Epithelial cell of proximal tubule (primary cell): ENCODE data around the gene GYG2. TPM values are rescaled to one million over a fixed set of nuclear protein-coding genes. Genes with fewer than 3 reads are reported as not detected.
"Not testable (repeated sequence)": the region's sequence is repeated elsewhere in the genome, so short reads cannot be mapped to it uniquely, and the experiment has no call there.

Experiments used
- DNase-seq: peaks from one replicate; pipeline ENCODE4 v3.0.0-alpha.2; 2011; ENCODE audit warnings: low read depth
- H3K4me3 ChIP-seq: 2 replicates; pipeline ENCODE4 v1.5.1; 2011; ENCODE audit warnings: low read depth, mild to moderate bottlenecking, low read length
- CTCF ChIP-seq: conservative IDR thresholded peaks from 2 replicates; pipeline ENCODE4 v1.5.1; 2012; ENCODE audit warnings: low read depth, mild to moderate bottlenecking, low read length
- total RNA-seq: library from RNA; depleted of rRNA; stranded (reverse); fragments of >200 nt; gene quantifications from 2 replicates; pipeline ENCODE4 v1.2.3, GENCODE V29; 2015

Gene GYG2
- total RNA-seq, 1 donor from 2014 or later = 0.75 TPM

GRCh38 chrX:2879670-2880069, 50.9 kb downstream of the GYG2 start:
- no peak for DNase-seq
- no peak overlapping the region for H3K4me3 ChIP-seq
- TF ChIP-seq CTCF = no peak

- no peak for TF ChIP-seq CTCF
- no peak overlapping the region for H3K4me3 ChIP-seq
- no peak for DNase-seq
Measured at GRCh38 chrX:2883770-2884169, 55.0 kb downstream of the GYG2 start.

- TF ChIP-seq CTCF = no peak
Measured at GRCh38 chrX:2888309-2888708, 59.6 kb downstream of the GYG2 start.

GRCh38 chrX:2889045-2889605, 60.4 kb downstream of the GYG2 start:
- no peak for DNase-seq
- no peak for TF ChIP-seq CTCF
- H3K4me3 ChIP-seq = peak overlapping the region; percentile 57

More at GRCh38 chrX:2888309-2888708, 59.6 kb downstream of the GYG2 start:
- no peak overlapping the region for H3K4me3 ChIP-seq
- no peak for DNase-seq

DNA sequence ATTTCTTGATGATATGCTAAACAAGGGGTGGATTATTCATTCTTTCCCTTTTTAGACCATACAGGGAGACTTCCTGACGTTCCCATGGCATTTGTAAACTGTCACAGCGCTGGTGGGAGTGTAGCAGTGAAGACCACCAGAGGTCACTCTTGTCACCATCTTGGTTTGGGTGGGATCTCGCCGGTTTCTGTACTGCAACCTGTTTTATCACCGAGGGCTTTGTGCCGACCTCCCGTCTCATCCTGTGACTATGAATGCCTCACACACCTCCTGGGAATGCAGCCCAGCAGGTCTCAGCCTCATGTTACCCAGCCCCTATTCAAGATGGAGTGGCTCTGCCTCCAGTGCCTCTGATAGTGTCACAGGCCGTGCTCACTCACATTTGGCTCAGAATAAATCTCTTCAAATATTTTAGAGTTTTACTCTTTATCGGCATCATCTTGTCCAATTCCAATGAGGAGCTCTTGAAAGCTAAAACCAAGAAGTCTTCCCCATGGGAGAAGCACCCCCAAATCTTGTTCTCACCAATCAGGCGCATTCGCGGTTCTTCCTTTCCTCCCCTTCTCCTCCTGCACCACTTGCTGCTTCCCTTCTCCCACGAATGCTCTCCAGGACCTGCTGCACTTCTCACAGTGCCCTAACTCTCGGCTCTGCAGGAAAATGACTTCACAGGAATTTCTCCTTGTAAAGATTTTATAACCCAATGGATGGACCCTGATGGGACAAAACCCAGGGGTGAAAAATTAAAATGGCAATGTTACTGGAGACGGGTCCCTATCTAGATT, 61.2 kb downstream of the GYG2 start:
- peak; percentile 33 for TF ChIP-seq CTCF
- H3K4me3 ChIP-seq = peak overlapping the region; percentile 57
- DNase-seq = not testable (repeated sequence)

DNA sequence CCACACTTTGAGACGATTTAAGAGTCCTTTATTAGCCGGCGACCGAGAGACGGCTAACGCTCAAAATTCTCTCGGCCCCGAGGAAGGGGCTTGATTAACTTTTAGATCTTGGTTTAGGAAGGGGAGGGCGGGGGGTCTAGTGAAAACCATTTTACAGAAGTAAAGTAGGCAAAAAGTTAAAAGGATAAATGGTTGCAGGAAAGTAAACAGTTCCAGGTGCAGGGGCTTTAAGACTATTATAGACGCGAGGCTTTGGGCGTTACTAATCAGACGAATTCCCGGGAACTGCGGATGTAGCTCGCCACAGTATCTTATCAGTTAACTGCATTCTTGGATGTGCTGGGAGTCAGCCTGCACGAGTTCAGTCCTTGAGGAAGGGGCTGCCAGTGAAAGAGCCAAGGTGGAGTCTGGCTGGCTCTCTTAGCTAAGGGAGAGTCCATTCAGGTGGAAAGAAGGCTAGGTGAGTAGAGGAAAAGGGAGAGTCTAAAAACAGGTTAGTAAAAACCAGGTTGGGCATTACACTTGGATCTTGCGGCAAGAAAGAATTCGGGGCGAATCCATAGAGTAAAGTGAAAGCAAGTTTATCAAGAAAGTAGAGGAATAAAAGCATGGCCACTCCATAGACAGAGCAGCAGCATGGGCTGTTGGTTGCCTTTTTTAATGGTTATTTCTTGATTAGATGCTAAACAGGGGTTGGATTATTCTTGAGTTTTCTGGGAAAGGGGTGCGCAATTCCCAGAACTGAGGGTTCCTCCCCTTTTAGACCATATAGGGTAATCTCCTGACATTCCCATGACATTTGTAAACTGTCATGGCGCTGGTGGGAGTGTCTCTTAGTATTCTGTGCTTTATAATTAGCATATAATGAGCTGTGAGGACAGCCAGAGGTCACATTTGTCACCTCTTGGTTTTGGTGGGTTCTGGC, 62.1 kb downstream of the GYG2 start:
- not testable (repeated sequence) for DNase-seq, H3K4me3 ChIP-seq

- no peak for TF ChIP-seq CTCF
- H3K4me3 ChIP-seq = no peak overlapping the region
- DNase-seq = no peak
Measured at GRCh38 chrX:2892816-2893215, 64.1 kb downstream of the GYG2 start.
